Prostate gland (tissue), 2 donors: Measurements from ENCODE around the gene FSCN2.

Experiments used
- POLR2A ChIP-seq: fragments of 450-650 bp; IDR thresholded peaks from one replicate; pipeline ENCODE4 v1.6.1; 2016; ENCODE audit warnings: antibody characterized with exemption, mild to moderate bottlenecking
- POLR2AphosphoS5 ChIP-seq: sonication (generic); formaldehyde crosslinking; IDR thresholded peaks from one replicate; pipeline ENCODE4 v1.6.1; 2017; ENCODE audit warnings: antibody characterized with exemption
- TF ChIP-seq, protein P1 (sequence below), 4 experiments: fragments of 200-600 bp in 2 of 4; fragments of 450-650 bp in 2 of 4; sonication (generic) in 2 of 4; IDR thresholded peaks; 1 replicate in 3 of 4; 2 replicates in 1 of 4; pipeline ENCODE4 v1.5.1; 2016 to 2019; ENCODE audit warnings: antibody characterized with exemption in 4 of 4, mild to moderate bottlenecking in 2 of 4, moderate library complexity in 2 of 4

DNA sequence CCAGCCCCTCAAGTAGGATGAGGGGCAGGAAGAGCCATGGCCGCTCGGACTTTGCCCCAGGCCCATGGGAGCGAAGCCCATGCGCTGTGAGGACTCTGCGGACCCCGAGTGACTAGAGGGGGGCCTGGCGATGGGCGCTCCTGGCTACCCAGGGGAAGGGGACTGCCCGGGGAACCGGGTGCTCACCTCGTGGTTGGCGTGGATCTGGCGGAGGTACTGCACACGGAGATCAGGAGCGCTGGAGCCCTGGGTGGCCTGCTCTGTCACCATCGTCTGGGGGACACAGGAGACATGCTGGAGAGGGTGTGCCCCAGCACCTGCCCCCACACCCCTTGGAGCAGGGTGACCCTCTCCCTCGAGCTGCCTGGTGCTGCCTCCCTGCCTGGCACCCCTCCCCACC lies 12.9 kb downstream of the FSCN2 start:
- TF ChIP-seq, protein P1, sequence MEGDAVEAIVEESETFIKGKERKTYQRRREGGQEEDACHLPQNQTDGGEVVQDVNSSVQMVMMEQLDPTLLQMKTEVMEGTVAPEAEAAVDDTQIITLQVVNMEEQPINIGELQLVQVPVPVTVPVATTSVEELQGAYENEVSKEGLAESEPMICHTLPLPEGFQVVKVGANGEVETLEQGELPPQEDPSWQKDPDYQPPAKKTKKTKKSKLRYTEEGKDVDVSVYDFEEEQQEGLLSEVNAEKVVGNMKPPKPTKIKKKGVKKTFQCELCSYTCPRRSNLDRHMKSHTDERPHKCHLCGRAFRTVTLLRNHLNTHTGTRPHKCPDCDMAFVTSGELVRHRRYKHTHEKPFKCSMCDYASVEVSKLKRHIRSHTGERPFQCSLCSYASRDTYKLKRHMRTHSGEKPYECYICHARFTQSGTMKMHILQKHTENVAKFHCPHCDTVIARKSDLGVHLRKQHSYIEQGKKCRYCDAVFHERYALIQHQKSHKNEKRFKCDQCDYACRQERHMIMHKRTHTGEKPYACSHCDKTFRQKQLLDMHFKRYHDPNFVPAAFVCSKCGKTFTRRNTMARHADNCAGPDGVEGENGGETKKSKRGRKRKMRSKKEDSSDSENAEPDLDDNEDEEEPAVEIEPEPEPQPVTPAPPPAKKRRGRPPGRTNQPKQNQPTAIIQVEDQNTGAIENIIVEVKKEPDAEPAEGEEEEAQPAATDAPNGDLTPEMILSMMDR (IDR thresholded peaks at IDR 0.05) = no peak
- TF ChIP-seq POLR2A (no peak), POLR2AphosphoS5 (no peak)
